HPDE6-E6E7 (cell line): Measurements from ENCODE around the gene NOXA1.
A peak's percentile ranks its signal among the peaks of the same experiment; 100 is the strongest.
"Not testable (repeated sequence)": the region's sequence is repeated elsewhere in the genome, so short reads cannot be mapped to it uniquely, and the experiment has no call there.

ENCODE experiments used
- DNase-seq: peaks from one replicate; pipeline ENCODE4 v3.0.0; 2011; ENCODE audit warnings: missing footprints; ENCODE audit errors: extremely low spot score

The NOXA1 gene

DNA sequence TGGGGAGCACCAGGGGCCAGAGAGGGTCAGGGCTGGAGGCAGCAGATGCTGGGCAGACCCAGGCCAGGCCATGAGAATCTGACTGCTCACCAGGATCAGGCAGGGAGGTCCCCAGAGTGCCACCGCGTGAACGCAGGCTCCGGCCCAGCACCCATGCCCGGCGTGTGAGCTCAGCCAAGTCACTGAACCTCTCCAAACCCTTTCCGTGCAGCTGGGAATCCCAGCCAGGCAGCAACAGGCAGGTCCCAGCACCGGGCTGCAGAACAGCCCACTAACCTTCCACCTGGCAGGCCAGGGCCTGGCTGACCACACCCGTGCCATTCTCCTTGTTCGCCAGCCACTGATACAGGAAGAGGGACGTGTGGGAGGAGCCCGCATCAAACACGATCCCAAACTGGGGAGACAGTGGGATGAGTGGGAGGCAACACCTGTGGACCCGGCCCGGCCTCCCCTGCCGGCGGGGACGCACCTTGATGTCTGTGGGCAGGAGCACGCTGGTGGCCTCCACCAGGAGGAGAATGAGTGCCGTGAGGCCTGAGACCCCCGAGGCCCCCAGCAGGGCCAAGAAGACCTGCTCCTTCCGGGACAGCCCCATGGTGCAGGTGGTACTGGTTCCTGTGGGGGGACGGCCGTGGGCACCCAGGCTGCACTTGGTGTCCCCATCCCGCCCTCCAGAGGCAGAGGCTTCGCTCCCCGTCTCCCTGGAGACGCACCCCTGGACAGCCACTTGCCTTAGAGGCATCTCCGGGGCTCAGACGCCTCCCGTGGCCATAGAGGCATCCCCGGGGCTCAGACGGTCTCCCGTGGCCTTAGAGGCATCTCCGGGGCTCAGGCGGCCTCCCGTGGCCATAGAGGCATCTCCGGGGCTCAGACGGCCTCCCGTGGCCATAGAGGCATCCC, 14.7 kb downstream of the NOXA1 start:
- DNase-seq, result no peak

DNA sequence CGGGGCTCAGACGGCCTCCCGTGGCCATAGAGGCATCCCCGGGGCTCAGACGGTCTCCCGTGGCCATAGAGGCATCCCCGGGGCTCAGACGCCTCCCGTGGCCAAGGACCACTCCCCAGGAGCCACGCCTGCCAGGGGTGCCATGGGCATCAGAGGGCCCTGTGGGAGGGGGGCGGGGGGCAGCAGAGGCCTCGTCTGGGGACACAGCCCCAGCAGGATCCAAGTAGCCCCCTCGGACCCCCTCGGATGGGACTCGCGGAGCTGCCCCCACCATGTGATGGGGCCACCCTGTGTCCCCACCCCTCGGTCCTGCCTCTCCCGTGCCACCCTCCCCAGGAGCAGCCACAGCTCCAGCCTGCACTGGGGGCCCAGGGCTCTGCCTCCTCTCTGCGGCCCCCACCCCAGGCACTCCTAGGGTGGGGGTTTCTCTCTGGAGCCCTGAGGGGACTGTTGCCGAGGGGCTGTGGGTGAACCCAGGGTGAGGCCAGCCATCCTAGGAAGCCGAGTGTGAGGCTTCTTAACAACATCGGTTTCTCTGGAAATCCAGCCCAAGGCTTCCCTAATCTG, 15.5 kb downstream of the NOXA1 start:
- no peak for DNase-seq

DNA sequence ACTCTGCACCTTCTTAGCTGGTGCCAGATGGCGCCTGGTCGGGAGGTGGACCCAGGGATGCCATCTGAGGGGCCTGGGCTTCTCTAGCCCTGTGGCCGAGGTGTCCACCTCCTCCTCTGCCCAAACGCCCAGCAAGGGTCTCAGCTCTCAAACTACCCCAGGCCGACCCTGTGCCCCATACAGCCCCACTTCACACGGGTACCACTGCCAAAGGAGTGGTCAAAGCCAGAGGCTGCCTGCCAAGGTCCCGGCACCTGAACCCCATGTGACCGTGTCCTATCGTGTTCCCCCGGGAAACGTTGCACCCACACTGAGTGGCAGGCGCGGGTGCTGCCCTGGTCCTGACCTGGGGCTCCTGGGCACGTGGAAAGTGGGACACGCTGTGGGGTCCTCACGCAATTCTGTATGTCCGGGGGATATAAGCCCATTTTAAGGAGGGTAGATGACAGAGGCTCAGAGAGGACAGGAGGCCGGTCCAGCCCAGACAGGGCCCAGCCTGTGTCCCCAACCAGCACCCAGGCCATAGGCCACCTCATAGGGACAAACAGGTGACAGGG, 16.0 kb downstream of the NOXA1 start:
- DNase-seq, result no peak

DNA sequence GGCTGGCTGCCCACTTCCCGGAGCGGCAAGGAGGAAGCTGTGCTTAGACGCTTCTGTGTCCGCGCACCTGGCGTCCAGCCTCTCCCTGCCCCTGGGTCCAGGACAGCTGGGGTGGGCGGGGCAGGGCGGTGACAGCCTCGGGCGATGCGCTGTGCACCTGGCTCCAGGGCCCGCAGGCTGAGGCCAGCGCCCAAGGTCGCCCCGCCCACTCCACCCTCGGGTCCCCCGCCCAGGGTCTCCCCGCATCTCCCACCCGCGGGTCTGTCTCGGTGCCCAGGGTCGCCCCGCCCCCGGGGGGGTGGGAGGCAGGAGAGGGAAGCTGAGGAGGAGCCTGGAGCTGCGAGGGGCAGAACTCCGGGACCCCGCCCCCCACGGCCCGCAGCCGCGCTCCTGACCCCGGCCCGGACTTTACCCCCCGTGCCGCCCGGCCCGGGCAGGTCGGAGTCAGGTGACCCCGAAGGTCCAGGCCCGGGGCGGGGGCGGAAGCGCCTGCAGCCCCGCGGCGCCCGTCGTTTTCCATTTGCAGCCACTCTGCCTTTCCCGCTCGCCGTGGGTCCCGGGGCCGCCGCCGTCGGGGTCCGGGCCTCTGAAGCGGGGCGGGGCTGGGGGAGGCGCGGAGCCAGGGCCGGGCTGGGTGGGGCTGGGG, 18.2 kb downstream of the NOXA1 start, which contains the start of gene ENTPD8:
ENTPD8 (minus strand) TSS at position 69 of the 646 bp plus-strand sequence. CDS start 3,072 bp downstream, outside the sequence.
- DNase-seq, result peak; percentile 56

DNA sequence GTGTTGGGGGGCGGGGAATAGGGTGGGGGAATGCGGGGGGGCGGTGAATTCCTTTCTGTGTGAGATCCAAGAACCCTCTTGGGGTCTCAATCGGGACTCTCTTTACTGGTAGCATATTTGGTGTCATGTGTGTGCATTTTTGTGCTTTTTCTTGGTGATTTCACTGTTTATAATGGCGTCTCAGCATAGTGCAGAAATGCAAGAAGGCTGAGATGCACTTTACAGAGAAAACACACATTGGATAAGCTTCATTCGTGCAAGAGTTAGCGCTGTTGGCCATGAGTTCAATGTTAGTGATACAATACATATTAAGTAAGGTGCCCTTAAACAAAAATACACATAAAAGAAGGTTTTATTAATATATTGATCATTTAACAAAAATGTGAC, 18.7 kb downstream of the NOXA1 start:
- no peak for DNase-seq

DNA sequence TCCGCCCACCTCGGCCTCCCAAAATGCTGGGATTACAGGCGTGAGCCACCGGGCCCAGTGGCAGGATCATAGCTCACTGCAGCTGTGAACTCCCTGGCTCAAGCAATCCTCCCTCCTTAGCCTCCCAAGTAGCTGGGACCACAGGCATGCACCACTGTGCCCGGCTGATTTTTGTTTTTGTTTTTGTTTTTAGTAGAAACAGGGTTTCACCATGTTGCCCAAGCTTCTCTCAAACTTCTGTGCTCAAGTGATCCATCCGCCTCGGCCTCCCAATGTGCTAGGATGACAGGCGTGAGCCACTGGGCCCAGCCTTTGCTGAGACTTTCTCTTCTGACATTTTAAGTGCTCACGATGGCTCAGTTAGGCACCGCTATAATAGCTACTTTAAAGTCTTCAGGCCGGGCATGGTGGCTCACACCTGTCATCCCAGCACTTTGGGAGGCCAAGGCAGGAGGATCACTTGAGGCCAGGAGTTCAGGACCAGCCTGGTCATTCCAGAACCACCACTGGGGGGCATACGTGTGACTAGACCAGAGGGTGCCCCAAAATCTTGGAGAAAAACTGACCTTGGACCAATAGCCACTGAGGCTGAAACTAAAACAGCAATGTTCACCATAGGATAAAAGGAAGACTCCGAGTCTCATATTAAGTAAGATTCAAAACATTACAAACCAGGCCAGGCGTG, 21.1 kb downstream of the NOXA1 start:
- no peak for DNase-seq

DNA sequence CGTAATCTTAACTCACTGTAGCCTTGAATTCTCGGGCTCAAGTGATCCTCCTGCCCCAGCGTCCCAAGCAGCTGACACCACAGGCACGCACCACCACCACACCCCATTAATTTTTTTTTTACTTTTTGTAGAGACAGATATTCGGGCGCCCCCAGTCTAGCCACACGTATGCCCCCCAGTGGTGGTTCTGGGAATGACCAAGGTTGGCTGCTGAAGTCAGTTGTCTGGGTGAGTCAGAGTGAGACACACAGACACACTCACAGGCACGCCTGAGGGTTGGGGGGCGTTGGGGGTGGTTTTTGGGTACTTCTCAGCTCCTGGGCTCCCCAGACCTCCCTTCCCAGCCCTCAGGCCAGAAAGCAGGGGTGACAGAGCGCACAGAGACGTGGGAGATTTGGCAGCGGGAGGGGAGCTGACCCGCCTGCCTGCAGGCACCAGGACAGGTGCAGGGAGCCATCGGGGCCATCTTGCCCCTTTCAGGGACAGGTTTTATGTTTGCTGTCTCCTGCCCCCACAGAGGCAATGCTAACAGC, 22.1 kb downstream of the NOXA1 start:
- DNase-seq, result peak; percentile 82

DNA sequence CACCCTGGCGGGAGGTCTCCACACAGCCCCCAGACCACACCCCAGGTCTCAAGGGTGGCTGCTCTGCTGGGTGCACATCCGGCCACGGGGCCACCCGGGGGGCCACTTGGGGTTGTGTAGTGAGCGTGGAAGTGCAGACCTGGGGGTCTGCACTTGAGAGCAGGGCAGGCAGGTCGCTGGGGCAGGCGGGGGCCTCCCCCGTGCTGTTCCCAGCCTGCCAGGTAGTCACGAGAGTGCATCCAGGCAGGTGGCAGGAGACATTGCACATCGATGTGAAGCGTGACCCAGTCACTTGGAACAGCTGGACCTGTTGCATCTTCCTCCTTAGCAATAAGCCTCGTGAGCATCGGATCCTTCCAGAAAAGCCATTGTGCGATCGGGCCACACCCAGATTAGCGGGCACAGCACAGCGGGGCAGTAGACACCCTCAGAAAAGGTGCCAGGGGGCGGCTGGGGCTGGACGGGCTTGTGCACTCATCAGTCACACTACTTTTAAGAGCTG, 22.8 kb downstream of the NOXA1 start:
- DNase-seq, result no peak

DNA sequence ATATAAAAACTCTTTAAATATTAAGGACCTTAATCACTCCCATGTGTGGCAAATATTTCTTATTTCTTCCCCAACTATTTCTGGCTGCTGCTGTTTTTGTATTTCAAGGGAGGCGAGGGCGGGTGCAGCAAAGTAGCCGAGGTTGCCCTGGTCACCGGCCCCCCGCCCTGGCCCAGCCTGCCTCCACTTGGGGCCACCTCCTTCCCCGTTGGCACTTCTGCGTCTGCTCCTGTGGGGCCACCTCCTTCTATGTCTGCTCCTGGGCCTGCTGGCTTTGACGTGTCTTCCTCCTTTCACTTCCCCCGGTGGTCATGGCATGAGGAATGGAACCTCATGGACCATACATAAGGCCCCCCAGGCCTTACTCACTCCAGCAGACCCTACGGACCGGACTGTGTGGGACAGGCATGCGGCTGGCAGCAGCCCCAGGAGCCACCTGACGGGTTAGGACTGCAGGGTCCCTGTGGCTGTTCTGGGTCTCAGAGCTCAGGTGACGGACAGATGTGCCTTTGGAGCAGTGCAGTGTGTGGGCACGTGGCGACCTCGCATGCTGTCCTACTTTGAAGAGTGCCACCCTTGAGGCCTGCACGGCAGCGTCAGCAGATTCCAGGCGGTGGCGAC, 23.8 kb downstream of the NOXA1 start:
- no peak for DNase-seq

DNA sequence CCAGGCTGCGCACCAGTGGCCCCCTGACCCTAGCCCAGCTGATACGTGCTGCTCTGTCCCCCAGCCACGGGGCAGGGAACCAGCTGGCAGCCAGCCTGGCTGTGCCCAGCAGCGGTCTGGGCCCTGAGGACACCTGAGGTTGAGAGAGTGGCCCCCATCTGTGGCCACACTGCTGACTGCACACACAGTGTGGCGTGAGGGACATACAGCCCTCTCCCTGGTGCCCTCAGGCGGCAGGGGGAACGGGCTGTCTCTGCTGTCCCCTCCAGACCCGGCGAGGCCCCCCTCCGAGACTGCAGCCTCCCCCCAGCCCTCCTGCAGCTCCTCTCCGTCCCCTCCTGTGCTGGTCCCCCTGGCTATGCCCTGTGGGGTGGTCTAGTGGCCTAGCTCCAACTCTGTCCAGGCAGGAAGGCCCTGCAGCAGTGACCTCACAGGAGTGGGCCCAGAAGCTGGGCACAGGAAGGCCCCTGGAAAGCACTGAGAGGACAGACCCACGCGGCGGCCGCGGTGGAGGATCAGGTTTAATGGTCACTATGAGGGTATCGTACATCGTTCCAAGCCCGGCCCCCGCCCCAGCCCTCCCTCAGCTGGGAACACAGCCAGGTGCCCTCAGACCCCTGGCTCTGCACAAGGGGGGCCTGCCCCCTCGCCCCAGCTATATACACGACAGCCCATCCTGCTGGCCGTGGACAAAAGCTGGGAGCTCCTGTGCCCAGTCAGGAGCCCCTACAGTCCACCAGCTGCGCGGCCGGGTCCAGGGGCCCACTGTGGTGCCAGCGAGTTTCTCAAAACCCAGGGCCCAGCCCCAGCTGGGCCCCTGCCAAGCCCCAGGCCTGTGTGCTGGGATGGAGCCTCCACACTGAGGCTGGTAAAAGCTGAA, 24.8 kb downstream of the NOXA1 start:
- DNase-seq, result no peak

DNA sequence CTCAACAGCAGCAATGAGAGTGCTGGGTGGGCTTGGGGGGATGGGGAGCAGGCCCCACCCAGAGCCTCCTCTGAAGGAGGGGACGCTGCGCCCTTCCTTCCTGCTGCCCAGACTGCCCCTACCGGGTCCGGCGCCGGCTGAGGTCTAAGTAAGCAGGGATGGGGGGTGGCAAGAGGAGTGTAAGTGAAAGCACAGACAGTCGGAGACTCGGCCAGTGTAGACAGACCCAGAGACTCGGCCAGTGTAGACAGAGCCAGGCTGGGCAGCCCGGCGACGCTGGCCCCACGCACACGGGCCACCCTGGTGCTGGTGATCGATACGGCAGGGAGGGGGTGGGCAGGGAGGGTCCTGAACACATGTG, 25.4 kb downstream of the NOXA1 start:
- no peak for DNase-seq

DNA sequence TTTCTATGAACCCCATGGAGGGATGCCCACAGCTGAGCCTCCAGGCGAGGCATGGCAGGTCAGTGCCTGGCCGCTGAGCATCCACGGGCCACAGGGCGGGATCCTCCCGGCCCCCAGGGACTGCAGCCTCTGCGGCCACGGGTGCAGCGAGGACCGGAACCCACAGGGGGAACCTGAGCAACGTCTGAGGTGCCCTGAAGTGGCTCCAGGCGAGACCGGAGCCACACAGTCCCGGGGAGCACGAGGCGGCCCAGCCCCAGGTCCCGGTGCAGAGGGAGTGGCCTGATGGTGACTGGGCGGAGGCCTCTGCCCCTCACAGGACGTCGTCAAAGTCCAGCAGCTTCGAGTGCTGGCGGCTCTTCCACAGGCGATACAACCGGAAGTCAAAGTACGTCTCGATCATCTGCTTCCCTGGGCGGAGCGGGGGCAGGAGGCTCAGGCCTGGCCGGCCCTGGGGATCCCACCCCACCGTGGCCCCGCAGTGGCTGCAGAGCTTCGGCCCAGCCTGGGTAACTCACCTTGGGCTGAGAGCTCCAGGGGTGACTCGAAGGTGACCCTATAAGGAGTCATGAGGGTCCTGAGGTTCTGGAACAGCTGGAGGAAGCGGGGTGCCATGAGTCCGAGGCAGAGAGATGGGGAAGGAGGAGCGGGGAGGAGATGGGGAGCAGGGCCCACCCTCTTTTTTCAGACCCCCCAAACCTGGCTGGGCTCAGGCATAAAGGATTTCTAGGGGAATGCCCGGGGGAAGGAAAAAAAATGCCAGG, 26.1 kb downstream of the NOXA1 start:
- no peak for DNase-seq

DNA sequence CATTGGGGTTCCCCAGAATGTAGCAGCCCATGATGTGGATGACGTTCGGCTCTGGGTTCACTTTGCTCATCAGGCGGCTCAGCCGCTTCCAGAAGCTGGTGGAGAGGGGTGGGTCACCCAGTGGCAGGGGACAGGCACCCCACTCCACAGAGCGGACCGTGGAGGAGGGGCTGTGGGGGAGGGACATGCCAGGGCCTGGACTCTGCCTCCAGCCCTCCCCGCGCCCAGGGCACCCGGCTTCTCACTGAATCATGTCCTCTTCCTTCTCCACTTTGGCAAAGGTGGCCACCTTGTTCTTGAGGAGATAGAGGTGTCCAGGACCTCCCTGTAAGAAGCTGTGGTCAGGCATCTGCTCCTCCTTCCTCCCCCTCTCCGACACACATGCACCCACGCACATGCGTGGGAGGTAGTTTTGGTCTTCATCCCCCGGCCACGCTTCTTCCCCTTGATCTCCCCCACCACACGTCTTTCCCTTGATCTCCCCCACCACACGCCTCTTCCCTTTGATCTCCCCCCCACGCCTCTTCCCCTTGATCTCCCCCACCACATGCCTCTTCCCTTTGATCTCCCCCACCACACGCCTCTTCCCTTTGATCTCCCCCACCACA, 26.8 kb downstream of the NOXA1 start:
- no peak for DNase-seq

DNA sequence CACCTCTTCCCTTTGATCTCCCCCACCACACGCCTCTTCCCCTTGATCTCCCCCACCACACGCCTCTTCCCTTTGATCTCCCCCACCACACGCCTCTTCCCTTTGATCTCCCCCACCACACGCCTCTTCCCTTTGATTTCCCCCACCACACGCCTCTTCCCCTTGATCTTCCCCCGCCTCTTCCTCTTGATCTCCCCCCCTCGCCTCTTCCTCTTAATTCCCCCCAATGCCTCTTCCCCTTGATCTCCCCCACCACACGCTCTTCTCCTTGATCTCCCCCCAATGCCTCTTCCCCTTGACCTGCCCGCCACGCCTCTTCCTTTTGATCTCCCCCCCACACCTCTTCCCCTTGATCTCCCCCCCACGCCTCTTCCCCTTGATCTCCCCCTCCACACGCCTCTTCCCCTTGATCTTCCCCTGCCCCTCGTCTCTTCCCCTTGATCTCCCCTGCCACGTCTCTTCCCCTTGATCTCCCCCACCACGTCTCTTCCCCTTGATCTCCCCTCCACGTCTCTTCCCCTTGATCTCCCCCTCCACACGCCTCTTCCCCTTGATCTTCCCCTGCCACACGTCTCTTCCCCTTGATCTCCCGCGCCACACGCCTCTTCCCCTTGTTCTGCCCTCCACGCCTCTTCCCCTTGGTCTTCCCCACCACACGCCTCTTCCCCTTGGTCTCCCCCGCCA, 27.5 kb downstream of the NOXA1 start:
- DNase-seq, result not testable (repeated sequence)

DNA sequence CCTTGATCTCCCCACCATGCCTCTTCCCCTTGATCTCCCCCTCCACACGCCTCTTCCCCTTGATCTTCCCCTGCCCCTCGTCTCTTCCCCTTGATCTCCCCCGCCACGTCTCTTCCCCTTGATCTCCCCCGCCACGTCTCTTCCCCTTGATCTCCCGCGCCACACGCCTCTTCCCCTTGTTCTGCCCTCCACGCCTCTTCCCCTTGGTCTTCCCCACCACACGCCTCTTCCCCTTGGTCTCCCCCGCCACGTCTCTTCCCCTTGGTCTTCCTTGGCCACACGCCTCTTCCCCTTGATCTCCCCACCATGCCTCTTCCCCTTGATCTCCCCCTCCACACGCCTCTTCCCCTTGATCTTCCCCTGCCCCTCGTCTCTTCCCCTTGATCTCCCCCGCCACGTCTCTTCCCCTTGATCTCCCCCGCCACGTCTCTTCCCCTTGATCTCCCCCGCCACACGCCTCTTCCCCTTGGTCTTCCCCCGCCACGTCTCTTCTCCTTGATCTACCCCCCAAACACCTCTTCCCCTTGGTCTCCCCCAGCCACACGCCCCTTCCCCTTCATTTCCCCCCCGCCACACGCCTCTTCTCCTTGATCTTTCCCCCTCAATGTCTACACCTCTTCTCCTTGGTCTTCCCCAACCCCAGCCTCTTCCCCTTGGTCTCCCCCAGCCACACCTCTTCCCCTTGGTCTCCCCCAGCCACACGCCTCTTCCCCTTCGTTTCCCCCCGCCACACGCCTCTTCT, 28.2 kb downstream of the NOXA1 start:
- DNase-seq, result not testable (repeated sequence)

DNA sequence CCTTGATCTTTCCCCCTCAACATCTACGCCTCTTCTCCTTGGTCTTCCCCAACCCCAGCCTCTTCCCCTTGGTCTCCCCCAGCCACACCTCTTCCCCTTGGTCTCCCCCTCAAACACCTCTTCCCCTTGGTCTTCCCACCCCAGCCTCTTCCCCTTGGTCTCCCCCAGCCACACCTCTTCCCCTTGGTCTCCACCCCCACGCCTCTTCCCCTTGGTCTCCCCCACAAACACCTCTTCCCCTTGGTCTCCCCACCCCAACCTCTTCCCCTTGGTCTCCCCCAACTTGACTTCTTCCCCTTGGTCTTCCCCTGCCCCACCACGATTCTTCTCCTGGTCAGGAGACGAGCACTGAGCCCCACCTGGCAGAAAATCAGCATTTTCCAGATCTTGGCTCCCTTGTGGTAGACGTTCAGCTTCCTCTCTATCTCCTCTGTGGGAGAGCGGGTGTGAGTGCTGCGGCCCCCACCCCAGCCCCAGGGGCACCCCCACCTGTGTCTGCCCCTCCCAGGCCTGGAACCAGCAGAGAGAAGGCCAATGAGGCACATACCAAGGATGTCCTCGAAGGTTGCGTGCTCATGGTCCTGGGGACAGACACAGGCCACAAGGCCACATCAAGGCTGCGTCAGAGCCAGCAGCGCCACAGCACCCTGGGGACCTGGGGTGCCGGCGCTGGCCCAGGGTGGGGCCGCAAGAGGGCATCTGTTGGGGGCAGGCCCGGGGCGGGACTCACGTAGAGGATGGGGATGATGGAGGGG, 29.0 kb downstream of the NOXA1 start:
- DNase-seq, result no peak
